HCT116 (cell line): ENCODE measurements around the gene CNTNAP2.

Experiments
- CBX3 ChIP-seq: IDR thresholded peaks from 2 replicates; pipeline ENCODE4 v1.6.1; 2012; ENCODE audit warnings: low read depth
- POLR2AphosphoS5 ChIP-seq: IDR thresholded peaks from 2 replicates; pipeline ENCODE4 v1.6.1; 2011; ENCODE audit warnings: mild to moderate bottlenecking, low read depth, low read length, moderate library complexity
- RAD21 ChIP-seq: IDR thresholded peaks from 2 replicates; pipeline ENCODE4 v1.6.1; 2012; ENCODE audit warnings: low read depth, mild to moderate bottlenecking
- TF ChIP-seq, protein P1 (sequence below), 3 experiments: fragments of 200-600 bp in 1 of 3; sonication (generic) in 1 of 3; IDR thresholded peaks in 2 of 3; conservative IDR thresholded peaks in 1 of 3; 2 replicates each; pipeline ENCODE4 v1.5.1; 2012 to 2017; ENCODE audit warnings: low read depth in 2 of 3, low read length in 2 of 3, antibody characterized with exemption in 1 of 3, borderline replicate concordance in 1 of 3, control low read depth in 1 of 3, mild to moderate bottlenecking in 1 of 3, mixed read lengths in 1 of 3, mixed run types in 1 of 3, moderate library complexity in 1 of 3; ENCODE audit not compliant: insufficient read depth in 1 of 3

DNA sequence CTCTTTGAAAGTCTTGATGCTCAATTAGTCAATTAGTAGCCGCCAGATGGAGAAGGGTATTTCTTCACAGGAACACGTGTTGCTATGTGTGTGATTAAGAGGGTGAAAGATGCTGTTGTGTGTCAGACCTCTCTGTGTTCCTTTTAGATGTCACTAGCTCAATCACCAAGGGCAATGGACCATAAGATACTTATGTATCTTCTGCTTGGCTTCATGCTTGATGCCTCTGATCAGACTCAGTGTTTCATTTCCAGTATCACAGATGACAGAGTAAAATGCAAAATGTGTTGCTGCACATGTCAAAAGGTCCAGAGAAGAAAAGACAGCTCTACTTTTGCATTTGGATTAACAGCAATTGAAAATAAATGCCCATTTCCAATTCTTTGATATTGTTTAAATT, 865.9 kb downstream of the CNTNAP2 start:
- TF ChIP-seq, protein P1, sequence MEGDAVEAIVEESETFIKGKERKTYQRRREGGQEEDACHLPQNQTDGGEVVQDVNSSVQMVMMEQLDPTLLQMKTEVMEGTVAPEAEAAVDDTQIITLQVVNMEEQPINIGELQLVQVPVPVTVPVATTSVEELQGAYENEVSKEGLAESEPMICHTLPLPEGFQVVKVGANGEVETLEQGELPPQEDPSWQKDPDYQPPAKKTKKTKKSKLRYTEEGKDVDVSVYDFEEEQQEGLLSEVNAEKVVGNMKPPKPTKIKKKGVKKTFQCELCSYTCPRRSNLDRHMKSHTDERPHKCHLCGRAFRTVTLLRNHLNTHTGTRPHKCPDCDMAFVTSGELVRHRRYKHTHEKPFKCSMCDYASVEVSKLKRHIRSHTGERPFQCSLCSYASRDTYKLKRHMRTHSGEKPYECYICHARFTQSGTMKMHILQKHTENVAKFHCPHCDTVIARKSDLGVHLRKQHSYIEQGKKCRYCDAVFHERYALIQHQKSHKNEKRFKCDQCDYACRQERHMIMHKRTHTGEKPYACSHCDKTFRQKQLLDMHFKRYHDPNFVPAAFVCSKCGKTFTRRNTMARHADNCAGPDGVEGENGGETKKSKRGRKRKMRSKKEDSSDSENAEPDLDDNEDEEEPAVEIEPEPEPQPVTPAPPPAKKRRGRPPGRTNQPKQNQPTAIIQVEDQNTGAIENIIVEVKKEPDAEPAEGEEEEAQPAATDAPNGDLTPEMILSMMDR (IDR thresholded peaks at IDR 0.05 in 2 of 3, conservative IDR thresholded peaks at IDR 0.05 in 1 of 3; ENCODE audit: borderline replicate concordance in 1 of 3, insufficient read depth in 1 of 3, low read depth in 2 of 3, low read length in 2 of 3): no peak
- TF ChIP-seq CBX3 (no peak), POLR2AphosphoS5 (no peak), RAD21 (no peak)
